Ovary (tissue), 9 donors: Measurements from ENCODE around the gene GORASP2. TPM values are rescaled to one million over a fixed set of nuclear protein-coding genes. Genes with fewer than 3 reads are reported as not detected.

Experiments used
- DNase-seq, 5 donors: peaks; one replicate each; pipeline ENCODE4 v3.0.0-alpha.2; 2019 to 2020
- H3K27ac ChIP-seq, 2 donors: fragments of 200-600 bp; one replicate each; pipeline versions ENCODE4 v1.5.1 to v1.8.0; 2019 to 2022
- H3K27me3 ChIP-seq: fragments of 200-600 bp; one replicate; pipeline ENCODE4 v1.8.0; 2022
- H3K36me3 ChIP-seq: fragments of 200-600 bp; sonication (generic); one replicate; pipeline ENCODE4 v1.5.1; 2019
- H3K4me1 ChIP-seq: one replicate; pipeline ENCODE4 v1.8.1; 2013; ENCODE audit warnings: mild to moderate bottlenecking, moderate library complexity; ENCODE audit not compliant: insufficient read depth
- H3K4me3 ChIP-seq: fragments of 200-600 bp; sonication (generic); one replicate; pipeline ENCODE4 v1.5.1; 2017
- H3K9me3 ChIP-seq, 2 donors: fragments of 200-600 bp in 1 of 2; sonication (generic) in 1 of 2; one replicate each; pipeline versions ENCODE4 v1.5.1 to v1.8.1; 2013 to 2019; ENCODE audit warnings: mild to moderate bottlenecking in 1 of 2, moderate library complexity in 1 of 2
- CTCF ChIP-seq, 3 donors: fragments of 450-650 bp in 2 of 3; fragments of 200-600 bp in 1 of 3; IDR thresholded peaks; one replicate each; pipeline versions ENCODE4 v1.5.1 to v1.8.0; 2016 to 2022; ENCODE audit warnings: antibody characterized with exemption in 3 of 3, mild to moderate bottlenecking in 1 of 3
- EP300 ChIP-seq: sonication (generic); formaldehyde crosslinking; IDR thresholded peaks from one replicate; pipeline ENCODE4 v1.6.1; 2017; ENCODE audit warnings: antibody characterized with exemption
- POLR2A ChIP-seq: fragments of 450-650 bp; IDR thresholded peaks from one replicate; pipeline ENCODE4 v1.6.1; 2017; ENCODE audit warnings: antibody characterized with exemption, mild to moderate bottlenecking, moderate library complexity
- WGBS, 3 donors: extraction: QIAGEN DNeasy Blood & Tissue Kit in 1 of 3; methylation state at CpG; one replicate each; pipeline versions ENCODE4 v1.1.5 to v1.1.7; 2013 to 2017; 5-methylcytosine and 5-hydroxymethylcytosine counted together
- intact Hi-C, 4 donors: fragments of 100-400 bp; cut with DNase I; formaldehyde crosslinking; loops; one replicate each; pipeline versions ENCODE4 v1.11.0 to v1.15.1; 2022 to 2023
- polyA plus RNA-seq, 2 donors: library from polyadenylated mRNA; stranded (reverse); fragments of 200-250 nt in 1 of 2; fragments of 350-450 nt in 1 of 2; fragmentation: Illumina TruSeq in 1 of 2; extraction: RNeasy Lipid Tissue Mini Kit (QIAGEN cat#74804) in 1 of 2; gene quantifications; one replicate each; pipeline ENCODE4 v1.2.3, GENCODE V29; 2013 to 2014
- total RNA-seq, 7 donors: library from RNA; depleted of rRNA in 2 of 7; stranded (reverse); fragments of >200 nt in 2 of 7; fragmentation: NEBNext Ultra II Directional in 3 of 7; extraction: Animal tissue kit (Norgen Biotek cat#: 25700) in 3 of 7; gene quantifications; one replicate each; pipeline versions ENCODE4 v1.1.0 to v1.2.4, GENCODE V29; 2016 to 2023
- donor health status: DM: no; HTN: no; CAD: no; lungs with moderate emphysema.
- donor health status: DM: no; HTN: no; CAD: no.
- donor health status: Bipolar disorder and iron deficiency.
- donor health status: DM: yes; HTN: yes; CAD: no.
- donor health status: DM: no; HTN: no; CAD: no.
- donor health status: DM: yes; HTN: yes; CAD: no.

GORASP2 gene
- total and polyA plus RNA-seq, 9 donors: 23.8 to 132 (median 71.0) TPM

DNA sequence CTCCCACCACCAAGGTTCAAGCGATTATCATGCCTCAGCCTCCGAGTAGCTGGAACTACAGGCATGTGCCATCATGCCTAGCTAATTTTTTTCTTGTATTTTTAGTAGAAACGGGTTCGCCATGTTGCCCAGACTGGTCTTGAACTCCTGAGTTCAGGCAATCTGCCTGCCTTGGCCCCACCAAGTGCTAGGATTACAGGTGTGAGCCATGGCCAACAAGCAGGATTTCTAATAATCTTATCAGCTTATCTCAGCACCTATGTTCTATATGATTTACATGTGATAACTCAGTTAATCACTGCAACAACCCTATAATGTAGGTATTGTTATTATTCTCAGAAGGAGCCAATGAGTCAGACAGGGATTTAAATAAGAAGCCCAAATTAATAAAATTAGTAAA, 80.3 kb downstream of the GORASP2 start:
- H3K27me3 ChIP-seq: no peaks in the 10 kb centered on the region
- H3K36me3 ChIP-seq: no peaks in the 10 kb centered on the region
- TF ChIP-seq EP300 (no peak), CTCF (IDR thresholded peaks at IDR 0.05) (no peak), POLR2A (no peak)
- no peak for DNase-seq
- no peak overlapping the region for H3K27ac ChIP-seq
- intact Hi-C loops: no loop called here
- WGBS, 3 donors: 95 to 99% (median 97%) methylated on average over 4 of the region's 4 CpGs
- H3K4me1 ChIP-seq: no peaks in the 10 kb centered on the region
- no peak overlapping the region for H3K4me3 ChIP-seq
- no peaks in the 10 kb centered on the region for H3K9me3 ChIP-seq

- 94 to 100% (median 97%) methylated on average over 1 of the region's 1 CpG for WGBS, 3 donors
- intact Hi-C loops: no loop called here
- no peak for TF ChIP-seq EP300
- TF ChIP-seq POLR2A: no peak
- TF ChIP-seq CTCF (IDR thresholded peaks at IDR 0.05): no peak
- no peaks in the 10 kb centered on the region for H3K36me3 ChIP-seq
- no peaks in the 10 kb centered on the region for H3K4me1 ChIP-seq
- DNase-seq: no peak
- no peak overlapping the region for H3K27ac ChIP-seq
- no peaks in the 10 kb centered on the region for H3K9me3 ChIP-seq
- H3K27me3 ChIP-seq: no peaks in the 10 kb centered on the region
- no peak overlapping the region for H3K4me3 ChIP-seq
Measured at GRCh38 chr2:171013851-171014250, 84.8 kb downstream of the GORASP2 start.

- no peak overlapping the region for H3K27ac ChIP-seq
- H3K27me3 ChIP-seq: no peaks in the 10 kb centered on the region
- no peak for TF ChIP-seq POLR2A
- no peak for TF ChIP-seq EP300
- TF ChIP-seq CTCF (IDR thresholded peaks at IDR 0.05): no peak
- no peaks in the 10 kb centered on the region for H3K4me1 ChIP-seq
- H3K36me3 ChIP-seq: no peaks in the 10 kb centered on the region
- no peak for DNase-seq
- intact Hi-C loops: no loop called here
- H3K4me3 ChIP-seq: no peak overlapping the region
- no peaks in the 10 kb centered on the region for H3K9me3 ChIP-seq
- 93 to 96% (median 93%) methylated on average over 9 of the region's 9 CpGs for WGBS, 3 donors
Measured at GRCh38 chr2:171016125-171016524, 87.1 kb downstream of the GORASP2 start.

Other genes with a start within 250 kb of the GORASP2 start
- gene SP5, start 213.9 kb upstream of the GORASP2 start, total RNA-seq: 1 to 10 TPM in 4 of 7 donors, under 1 TPM in 2, not detected in 1; 0.30 to 2.9 (median 1.2) TPM
- under 1 TPM; 0.20 to 0.22 TPM for gene SP5, start 213.9 kb upstream of the GORASP2 start, polyA plus RNA-seq
- gene ERICH2, start 158.9 kb upstream of the GORASP2 start, total RNA-seq: 1 to 10 TPM in 5 of 7 donors, under 1 TPM in 1, not detected in 1; 0.99 to 3.2 (median 1.3) TPM
- 1 to 10 TPM in 1 of 2 donors, under 1 TPM in 1; 0.23 to 2.4 TPM for gene ERICH2, start 158.9 kb upstream of the GORASP2 start, polyA plus RNA-seq
- gene GAD1, start 112.4 kb upstream of the GORASP2 start, total RNA-seq: under 1 TPM in 6 of 7 donors, not detected in 1; 0.22 to 0.36 (median 0.29) TPM
- gene GAD1, start 112.4 kb upstream of the GORASP2 start, polyA plus RNA-seq: under 1 TPM; 0.57 to 0.77 TPM
- gene TLK1, start 231.6 kb downstream of the GORASP2 start, total RNA-seq: 10 to 100 TPM; 26.3 to 77.4 (median 62.8) TPM
- 10 to 100 TPM; 15.9 to 24.6 TPM for gene TLK1, start 231.6 kb downstream of the GORASP2 start, polyA plus RNA-seq